ENCODE measurements around the gene WBP1. TPM values are rescaled to one million over a fixed set of nuclear protein-coding genes. Genes with fewer than 3 reads are reported as not detected.
A peak's percentile ranks its signal among the peaks of the same experiment; 100 is the strongest.

WBP1 gene
- total and polyA plus RNA-seq, 2 donors: 23.1 to 99.3 TPM

DNA sequence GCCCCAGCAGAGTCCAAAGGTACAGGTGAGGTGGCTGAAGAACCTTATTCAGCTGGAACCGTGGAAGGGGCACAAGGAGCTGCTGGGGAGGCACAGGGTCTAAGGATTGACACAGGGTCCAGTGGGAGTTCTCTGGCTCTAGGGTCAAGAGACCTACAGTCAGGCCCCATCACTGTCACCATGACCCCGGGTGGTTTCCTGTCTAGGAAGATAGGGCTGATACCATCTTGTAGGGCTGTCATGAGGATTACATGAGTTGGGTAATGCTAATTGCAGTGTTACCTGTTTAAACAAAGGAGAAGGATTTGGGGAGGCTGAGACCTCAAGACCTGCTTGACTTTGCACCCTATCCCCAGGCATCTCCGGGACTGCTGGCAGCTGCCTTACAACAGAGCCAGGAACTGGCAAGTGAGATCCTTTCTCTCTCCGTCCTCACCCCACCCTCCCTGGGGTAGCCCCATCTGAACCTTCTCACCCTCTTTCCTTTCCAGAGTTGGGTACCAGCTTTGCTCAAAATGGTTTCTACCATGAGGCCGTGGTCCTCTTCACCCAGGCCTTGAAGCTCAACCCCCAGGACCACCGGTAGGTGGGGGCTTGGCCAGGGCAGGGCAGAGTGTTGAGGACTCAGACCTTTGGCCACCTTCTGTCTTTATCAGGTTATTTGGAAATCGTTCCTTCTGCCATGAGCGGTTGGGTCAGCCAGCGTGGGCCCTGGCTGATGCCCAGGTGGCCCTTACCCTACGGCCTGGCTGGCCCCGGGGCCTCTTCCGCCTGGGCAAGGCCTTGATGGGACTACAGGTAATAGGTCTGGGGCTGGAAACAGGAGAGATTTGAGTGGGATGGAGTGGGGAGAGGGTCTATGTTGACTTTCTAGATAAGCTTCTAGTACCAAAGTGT lies 33.7 kb downstream of the WBP1 start:
- no peak for DNase-seq (ENCODE audit: extremely low spot score)
- WGBS: 94% methylated on average over 12 of the region's 12 CpGs
- H3K36me3 ChIP-seq (ENCODE audit: insufficient read depth): peaks cover 17% of the 10 kb centered on the region
- no peak overlapping the region for H3K4me3 ChIP-seq (ENCODE audit: low read depth, low read length)
- no peaks in the 10 kb centered on the region for H3K4me1 ChIP-seq (ENCODE audit: insufficient read depth)
- no peak overlapping the region for H3K27ac ChIP-seq (ENCODE audit: low read depth)

DNA sequence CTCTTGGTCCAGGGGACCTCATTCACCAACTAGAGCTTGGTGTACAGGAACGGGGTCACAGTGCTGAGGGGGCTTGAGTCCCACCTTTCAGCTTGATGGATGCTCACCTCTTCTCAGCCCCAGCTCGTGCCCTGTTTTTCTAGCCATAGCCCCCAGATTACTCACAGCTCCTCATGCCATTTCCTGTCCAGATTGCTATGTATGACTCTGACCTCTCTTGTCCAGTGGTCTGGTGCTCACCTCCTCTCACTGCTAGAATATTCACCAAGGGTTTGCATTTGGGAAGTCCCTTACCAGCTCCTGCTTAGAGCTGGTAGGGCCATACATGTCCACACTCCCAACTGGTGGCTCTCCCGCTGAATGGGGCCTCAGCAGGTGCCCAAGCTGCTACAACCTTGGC lies 35.3 kb downstream of the WBP1 start:
- no peaks in the 10 kb centered on the region for H3K4me1 ChIP-seq (ENCODE audit: insufficient read depth)
- no peak overlapping the region for H3K4me3 ChIP-seq (ENCODE audit: low read depth, low read length)
- DNase-seq (ENCODE audit: extremely low spot score): no peak
- H3K27ac ChIP-seq (ENCODE audit: low read depth): no peak overlapping the region
- H3K36me3 ChIP-seq (ENCODE audit: insufficient read depth): peaks cover 17% of the 10 kb centered on the region
- 92% methylated on average over 3 of the region's 3 CpGs for WGBS

DNA sequence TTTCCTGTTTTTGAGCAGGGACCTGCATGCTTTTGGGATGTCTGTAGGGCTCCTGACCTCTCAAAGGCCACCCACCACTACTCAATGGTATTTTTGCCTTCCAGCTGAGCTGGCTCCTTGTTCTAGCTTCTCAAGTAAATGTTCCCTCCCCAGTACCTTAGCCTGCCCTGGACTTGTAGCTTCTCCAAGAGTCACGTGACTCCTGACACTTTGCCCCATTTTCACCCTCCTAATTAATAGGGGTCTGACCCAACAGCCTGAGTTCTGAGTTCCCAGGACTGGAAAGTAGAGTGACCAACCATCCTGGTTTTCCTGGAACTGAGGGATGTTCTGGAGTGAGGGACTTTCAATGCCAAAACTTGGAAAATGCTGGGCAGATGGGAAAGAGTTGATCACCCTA lies 37.2 kb downstream of the WBP1 start:
- Histone ChIP-seq H3K4me1 (ENCODE audit: insufficient read depth) (no peaks in the 10 kb centered on the region), H3K4me3 (ENCODE audit: low read depth, low read length) (no peak overlapping the region), H3K27ac (ENCODE audit: low read depth) (no peak overlapping the region), H3K36me3 (ENCODE audit: insufficient read depth) (peaks cover 13% of the 10 kb centered on the region)
- 88% methylated on average over 1 of the region's 1 CpG for WGBS
- DNase-seq (ENCODE audit: extremely low spot score): no peak

GRCh38 chr2:74496997-74497776 lies 38.9 kb downstream of the WBP1 start:
- no peak overlapping the region for H3K27ac ChIP-seq (ENCODE audit: low read depth)
- no peaks in the 10 kb centered on the region for H3K4me1 ChIP-seq (ENCODE audit: insufficient read depth)
- peaks cover 2% of the 10 kb centered on the region for H3K36me3 ChIP-seq (ENCODE audit: insufficient read depth)
- H3K4me3 ChIP-seq (ENCODE audit: low read depth, low read length): no peak overlapping the region
- WGBS: 34% methylated on average over 19 of the region's 19 CpGs
- no peak for DNase-seq (ENCODE audit: extremely low spot score)

DNA sequence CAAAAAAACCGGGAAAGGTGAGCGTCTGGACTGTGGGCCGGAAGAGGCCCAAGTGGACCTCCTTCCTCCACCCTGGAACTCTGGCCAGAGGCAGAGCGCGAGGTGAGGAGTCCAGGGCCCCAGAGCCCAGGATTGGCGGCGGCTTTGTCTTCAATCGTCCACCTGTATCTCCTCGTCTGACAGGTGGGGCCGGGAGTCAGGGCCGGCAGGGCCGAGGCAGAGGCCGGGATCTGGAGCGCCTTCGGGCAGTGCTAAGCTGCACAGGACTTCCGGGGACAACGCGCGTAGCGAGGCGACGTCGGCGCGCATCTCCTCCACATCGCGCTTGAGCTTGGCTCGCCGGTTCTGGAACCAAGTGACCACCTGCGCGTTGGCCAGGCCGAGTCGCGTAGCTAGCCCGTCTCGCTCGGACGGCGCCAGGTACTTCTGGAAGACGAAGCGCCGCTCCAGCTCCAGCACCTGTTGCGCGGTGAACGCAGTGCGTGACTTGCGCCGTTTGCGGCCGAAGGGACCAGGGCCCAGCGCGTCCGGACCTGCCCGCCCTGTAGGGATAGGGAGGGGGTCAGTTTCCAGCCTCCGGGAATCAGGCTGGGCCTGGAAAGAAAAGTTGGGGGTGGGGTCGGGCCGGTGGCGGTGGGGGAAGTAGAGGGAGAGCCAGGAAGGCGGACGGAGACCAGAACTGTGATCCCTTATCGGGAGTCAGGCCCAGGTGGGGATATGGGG lies 39.7 kb downstream of the WBP1 start:
- WGBS: 3% methylated on average over 61 of the region's 61 CpGs
- Histone ChIP-seq H3K4me3 (ENCODE audit: low read depth, low read length) (peak overlapping the region; percentile 17), H3K27ac (ENCODE audit: low read depth) (no peak overlapping the region), H3K4me1 (ENCODE audit: insufficient read depth) (no peaks in the 10 kb centered on the region), H3K36me3 (ENCODE audit: insufficient read depth) (no peaks in the 10 kb centered on the region)
- DNase-seq (ENCODE audit: extremely low spot score): no peak

GRCh38 chr2:74498500-74499266 lies 40.4 kb downstream of the WBP1 start:
- Histone ChIP-seq H3K36me3 (ENCODE audit: insufficient read depth) (no peaks in the 10 kb centered on the region), H3K27ac (ENCODE audit: low read depth) (no peak overlapping the region), H3K4me3 (ENCODE audit: low read depth, low read length) (peak overlapping the region; percentile 1), H3K4me1 (ENCODE audit: insufficient read depth) (no peaks in the 10 kb centered on the region)
- DNase-seq (ENCODE audit: extremely low spot score): no peak
- 1% methylated on average over 41 of the region's 41 CpGs for WGBS

GRCh38 chr2:74499267-74499939 lies 41.2 kb downstream of the WBP1 start, which contains the start of gene LBX2:
Gene LBX2 (minus strand): TSS chr2:74499603. CDS start chr2:74499537, 66 bp downstream.
- Histone ChIP-seq H3K4me1 (ENCODE audit: insufficient read depth) (no peaks in the 10 kb centered on the region), H3K27ac (ENCODE audit: low read depth) (no peak within 1 kb of the TSS), H3K36me3 (ENCODE audit: insufficient read depth) (no peaks in the 10 kb centered on the region), H3K4me3 (ENCODE audit: low read depth, low read length) (no peak within 1 kb of the TSS)
- DNase-seq (ENCODE audit: extremely low spot score): no peak
- WGBS: 2% methylated on average over 65 of the region's 65 CpGs

GRCh38 chr2:74499940-74500577 lies 41.8 kb downstream of the WBP1 start:
- no peak overlapping the region for H3K27ac ChIP-seq (ENCODE audit: low read depth)
- no peak overlapping the region for H3K4me3 ChIP-seq (ENCODE audit: low read depth, low read length)
- H3K36me3 ChIP-seq (ENCODE audit: insufficient read depth): no peaks in the 10 kb centered on the region
- no peaks in the 10 kb centered on the region for H3K4me1 ChIP-seq (ENCODE audit: insufficient read depth)
- WGBS: 47% methylated on average over 15 of the region's 15 CpGs
- DNase-seq (ENCODE audit: extremely low spot score): no peak

GRCh38 chr2:74500578-74500946 lies 42.3 kb downstream of the WBP1 start:
- no peak overlapping the region for H3K27ac ChIP-seq (ENCODE audit: low read depth)
- no peak overlapping the region for H3K4me3 ChIP-seq (ENCODE audit: low read depth, low read length)
- no peak for DNase-seq (ENCODE audit: extremely low spot score)
- H3K36me3 ChIP-seq (ENCODE audit: insufficient read depth): no peaks in the 10 kb centered on the region
- H3K4me1 ChIP-seq (ENCODE audit: insufficient read depth): no peaks in the 10 kb centered on the region

- Histone ChIP-seq H3K27ac (ENCODE audit: low read depth) (no peak overlapping the region), H3K4me1 (ENCODE audit: insufficient read depth) (no peaks in the 10 kb centered on the region), H3K4me3 (ENCODE audit: low read depth, low read length) (no peak overlapping the region), H3K36me3 (ENCODE audit: insufficient read depth) (no peaks in the 10 kb centered on the region)
- WGBS: 81% methylated on average over 18 of the region's 18 CpGs
- no peak for DNase-seq (ENCODE audit: extremely low spot score)
Measured at GRCh38 chr2:74501335-74502071, 43.3 kb downstream of the WBP1 start.

GRCh38 chr2:74502147-74502719 lies 44.0 kb downstream of the WBP1 start:
- H3K36me3 ChIP-seq (ENCODE audit: insufficient read depth): no peaks in the 10 kb centered on the region
- H3K4me3 ChIP-seq (ENCODE audit: low read depth, low read length): peak overlapping the region; percentile 48
- 29% methylated on average over 32 of the region's 32 CpGs for WGBS
- no peak overlapping the region for H3K27ac ChIP-seq (ENCODE audit: low read depth)
- no peaks in the 10 kb centered on the region for H3K4me1 ChIP-seq (ENCODE audit: insufficient read depth)
- DNase-seq (ENCODE audit: extremely low spot score): no peak
